ENCODE data around the gene ACSF2.

The ACSF2 gene

GRCh38 chr17:50507871-50508572 lies 82.0 kb downstream of the ACSF2 start, which contains the start of gene MYCBPAP:
Gene MYCBPAP (plus strand): TSS chr17:50508439. CDS start chr17:50508675, 236 bp downstream.
- no peaks in the 10 kb centered on the region for H3K79me2 ChIP-seq
- peak within 1 kb of the TSS; percentile 51 for H3K4me3 ChIP-seq (ENCODE audit: low read depth, low read length)
- peak within 1 kb of the TSS; percentile 50 for H3K4me2 ChIP-seq (ENCODE audit: low read length)
- H3K36me3 ChIP-seq (ENCODE audit: control insufficient read depth, insufficient read depth, low read length) = no peaks in the 10 kb centered on the region
- no peaks in the 10 kb centered on the region for H3K27me3 ChIP-seq (ENCODE audit: control insufficient read depth, insufficient read depth, low read length)
- TF ChIP-seq CTCF (IDR thresholded peaks at IDR 0.05) = no peak
- peak within 1 kb of the TSS; percentile 89 for H3K27ac ChIP-seq
- H3K9ac ChIP-seq = no peak within 1 kb of the TSS
- H3K4me1 ChIP-seq = peaks cover 40% of the 10 kb centered on the region
- peak within 1 kb of the TSS; percentile 67 for H2AFZ ChIP-seq
- no peaks in the 10 kb centered on the region for H3K9me3 ChIP-seq (ENCODE audit: control insufficient read depth, low read length)

- H3K27ac ChIP-seq = peak overlapping the region; percentile 89
- peak overlapping the region; percentile 51 for H3K4me3 ChIP-seq (ENCODE audit: low read depth, low read length)
- no peaks in the 10 kb centered on the region for H3K9me3 ChIP-seq (ENCODE audit: control insufficient read depth, low read length)
- peak overlapping the region; percentile 67 for H2AFZ ChIP-seq
- H3K79me2 ChIP-seq = no peaks in the 10 kb centered on the region
- peaks cover 34% of the 10 kb centered on the region for H3K4me1 ChIP-seq
- H3K9ac ChIP-seq = no peak overlapping the region
- no peaks in the 10 kb centered on the region for H3K27me3 ChIP-seq (ENCODE audit: control insufficient read depth, insufficient read depth, low read length)
- no peaks in the 10 kb centered on the region for H3K36me3 ChIP-seq (ENCODE audit: control insufficient read depth, insufficient read depth, low read length)
- peak overlapping the region; percentile 50 for H3K4me2 ChIP-seq (ENCODE audit: low read length)
- no peak for TF ChIP-seq CTCF (IDR thresholded peaks at IDR 0.05)
Observed at GRCh38 chr17:50508573-50509460, 82.8 kb downstream of the ACSF2 start.

- peak overlapping the region; percentile 69 for H3K4me2 ChIP-seq (ENCODE audit: low read length)
- H3K27ac ChIP-seq = peak overlapping the region; percentile 100
- H3K36me3 ChIP-seq (ENCODE audit: control insufficient read depth, insufficient read depth, low read length) = no peaks in the 10 kb centered on the region
- no peaks in the 10 kb centered on the region for H3K27me3 ChIP-seq (ENCODE audit: control insufficient read depth, insufficient read depth, low read length)
- peaks cover 51% of the 10 kb centered on the region for H3K4me1 ChIP-seq
- TF ChIP-seq CTCF (IDR thresholded peaks at IDR 0.05) = no peak
- H3K79me2 ChIP-seq = no peaks in the 10 kb centered on the region
- no peaks in the 10 kb centered on the region for H3K9me3 ChIP-seq (ENCODE audit: control insufficient read depth, low read length)
- peak overlapping the region; percentile 54 for H3K9ac ChIP-seq
- H2AFZ ChIP-seq = peak overlapping the region; percentile 90
- peak overlapping the region; percentile 51 for H3K4me3 ChIP-seq (ENCODE audit: low read depth, low read length)
Observed at GRCh38 chr17:50511058-50511457, 85.0 kb downstream of the ACSF2 start.

- H3K4me1 ChIP-seq = peaks cover 46% of the 10 kb centered on the region
- H3K9me3 ChIP-seq (ENCODE audit: control insufficient read depth, low read length) = no peaks in the 10 kb centered on the region
- no peak for TF ChIP-seq CTCF (IDR thresholded peaks at IDR 0.05)
- no peaks in the 10 kb centered on the region for H3K79me2 ChIP-seq
- H3K27me3 ChIP-seq (ENCODE audit: control insufficient read depth, insufficient read depth, low read length) = no peaks in the 10 kb centered on the region
- H3K4me3 ChIP-seq (ENCODE audit: low read depth, low read length) = no peak overlapping the region
- H3K4me2 ChIP-seq (ENCODE audit: low read length) = no peak overlapping the region
- no peaks in the 10 kb centered on the region for H3K36me3 ChIP-seq (ENCODE audit: control insufficient read depth, insufficient read depth, low read length)
- H3K9ac ChIP-seq = no peak overlapping the region
- H3K27ac ChIP-seq = no peak overlapping the region
- H2AFZ ChIP-seq = no peak overlapping the region
Observed at GRCh38 chr17:50513495-50513894, 87.5 kb downstream of the ACSF2 start.

All from parathyroid adenoma (tissue), 2 donors.